ENCODE results near the gene PRDM7. TPM values are rescaled to one million over a fixed set of nuclear protein-coding genes. Genes with fewer than 3 reads are reported as not detected.

Gene PRDM7
- total and polyA plus RNA-seq, 2 of the 4 experiments (the other 2 are of a cell fraction): not detected

DNA sequence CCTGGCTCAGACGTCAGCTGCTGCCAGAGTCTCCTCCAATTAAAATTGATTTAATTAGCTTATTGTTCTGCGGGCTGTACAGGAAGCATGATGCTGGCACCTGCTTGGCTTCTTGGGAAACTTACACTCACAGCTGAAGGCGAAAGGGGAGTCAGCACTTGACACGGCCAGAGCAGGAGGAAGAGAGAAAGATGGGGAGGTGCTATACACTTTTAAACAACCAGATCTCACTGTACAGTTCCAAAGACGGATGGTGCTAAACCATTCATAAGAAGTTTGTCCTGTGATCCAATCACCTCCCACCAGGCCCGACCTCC lies 1.4 kb upstream of the PRDM7 start:
- Histone ChIP-seq H3K4me1 (ENCODE audit: control insufficient read depth, insufficient read depth, low read length) (peaks cover 4% of the 10 kb centered on the region; the same call in 1 of the 2 replicates), H2AK5ac (ENCODE audit: low read depth, low read length) (no peak overlapping the region), H2AK9ac (replicated peaks; ENCODE audit: low read depth, low read length, poor library complexity) (no peak overlapping the region), H3K18ac (ENCODE audit: low read depth, low read length) (no peak overlapping the region), H4K91ac (ENCODE audit: insufficient read depth, low read depth, low read length) (no peak overlapping the region), H2BK20ac (ENCODE audit: low read depth, low read length) (no peak overlapping the region), H3K4ac (ENCODE audit: low read depth, low read length) (no peak overlapping the region), H3K4me3 (ENCODE audit: insufficient read depth, low read depth, low read length) (no peak overlapping the region), H3K27me3 (ENCODE audit: control insufficient read depth, insufficient read depth, low read length) (peaks cover 9% of the 10 kb centered on the region), H3K9me3 (ENCODE audit: control insufficient read depth, insufficient read depth, low read length) (no peaks in the 10 kb centered on the region), H4K8ac (ENCODE audit: low read depth in 2 of 2, low read length in 2 of 2) (no peak overlapping the region), H3K4me2 (ENCODE audit: low read depth, low read length) (no peak overlapping the region), H2AFZ (replicated peaks; ENCODE audit: low read length, poor library complexity) (peak overlapping the region; percentile 14), H2BK120ac (ENCODE audit: low read depth, low read length) (no peak overlapping the region), H3K9ac (ENCODE audit: low read depth, low read length) (no peak overlapping the region), H3K9me1 (ENCODE audit: insufficient read depth, low read length) (peaks cover 3% of the 10 kb centered on the region; the same call in 1 of the 2 replicates), H4K5ac (ENCODE audit: low read depth, low read length) (no peak overlapping the region), H3K14ac (replicated peaks; ENCODE audit: low read depth, low read length) (no peak overlapping the region), H2BK15ac (ENCODE audit: low read depth, low read length) (no peak overlapping the region), H3K27ac (ENCODE audit: insufficient read depth, low read length) (no peak overlapping the region), H3K79me1 (ENCODE audit: low read depth in 1 of 2, low read length in 2 of 2) (no peaks in the 10 kb centered on the region), H3K56ac (ENCODE audit: extremely low read depth, insufficient read depth, low read length) (no peak overlapping the region), H3K23ac (ENCODE audit: low read depth, low read length) (no peak overlapping the region), H3K36me3 (ENCODE audit: control insufficient read depth, insufficient read depth, low read length) (no peaks in the 10 kb centered on the region), H4K20me1 (ENCODE audit: insufficient read depth, low read length) (no peaks in the 10 kb centered on the region), H2BK5ac (ENCODE audit: low read depth, low read length, poor library complexity, severe bottlenecking) (no peak overlapping the region)
- dilution Hi-C loops (cut with HindIII; ENCODE audit: low sequenced_read_pairs, unreplicated experiment): no loop called here
- POLR2A ChIA-PET (ENCODE audit: unreplicated experiment): no interaction called here
- TF ChIP-seq MAZ (IDR thresholded peaks at IDR 0.05; ENCODE audit: borderline replicate concordance, low read depth, low read length): no peak
- no peak for TF ChIP-seq CEBPB (IDR thresholded peaks at IDR 0.05; ENCODE audit: low read depth, low read length)
- no peak for TF ChIP-seq BHLHE40 (IDR thresholded peaks at IDR 0.05; ENCODE audit: low read depth, low read length)
- no peak for TF ChIP-seq SMC3 (IDR thresholded peaks at IDR 0.05; ENCODE audit: low read depth, low read length)
- no peak for TF ChIP-seq MXI1 (IDR thresholded peaks at IDR 0.05; ENCODE audit: borderline replicate concordance, low read depth, low read length)
- no peak for TF ChIP-seq NFE2L2 (IDR thresholded peaks at IDR 0.05; ENCODE audit: low read depth, low read length)
- no peak for TF ChIP-seq FOS (IDR thresholded peaks at IDR 0.05; ENCODE audit: low read depth, low read length)
- TF ChIP-seq RFX5 (IDR thresholded peaks at IDR 0.05; ENCODE audit: low read depth, low read length): no peak
- TF ChIP-seq USF2 (IDR thresholded peaks at IDR 0.05; ENCODE audit: low read depth, low read length): no peak
- no peak for TF ChIP-seq CHD1 (IDR thresholded peaks at IDR 0.05; ENCODE audit: low read depth, low read length)
- no peak for TF ChIP-seq CTCF (conservative IDR thresholded peaks at IDR 0.05; ENCODE audit: low read depth, low read length)
- no peak for TF ChIP-seq POLR2A (IDR thresholded peaks at IDR 0.05; ENCODE audit: low read depth, low read length)
- TF ChIP-seq MAFK (IDR thresholded peaks at IDR 0.05; ENCODE audit: low read depth, low read length): no peak
- TF ChIP-seq, protein P1, sequence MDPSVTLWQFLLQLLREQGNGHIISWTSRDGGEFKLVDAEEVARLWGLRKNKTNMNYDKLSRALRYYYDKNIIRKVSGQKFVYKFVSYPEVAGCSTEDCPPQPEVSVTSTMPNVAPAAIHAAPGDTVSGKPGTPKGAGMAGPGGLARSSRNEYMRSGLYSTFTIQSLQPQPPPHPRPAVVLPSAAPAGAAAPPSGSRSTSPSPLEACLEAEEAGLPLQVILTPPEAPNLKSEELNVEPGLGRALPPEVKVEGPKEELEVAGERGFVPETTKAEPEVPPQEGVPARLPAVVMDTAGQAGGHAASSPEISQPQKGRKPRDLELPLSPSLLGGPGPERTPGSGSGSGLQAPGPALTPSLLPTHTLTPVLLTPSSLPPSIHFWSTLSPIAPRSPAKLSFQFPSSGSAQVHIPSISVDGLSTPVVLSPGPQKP (IDR thresholded peaks at IDR 0.05; ENCODE audit: borderline replicate concordance, low read depth, low read length): no peak
- no peak for TF ChIP-seq RAD21 (IDR thresholded peaks at IDR 0.05; ENCODE audit: low read length)
- BruUV-seq (replicated peaks): no TSS peak
- intact Hi-C loops (cut with micrococcal nuclease): no loop called here
- ATAC-seq (ENCODE audit: low read depth) (no peak), DNase-seq (no peak)
- in situ Hi-C loops (cut with MboI; ENCODE audit: low sequenced_read_pairs): no loop called here
- no CpG with 5 or more reads among the region's 6 CpGs for WGBS, 2 experiments (ENCODE audit: extremely low coverage in 2 of 2, insufficient read length in 1 of 2)
- CTCF ChIA-PET: no interaction called here

All from IMR-90 (cell line).